ENCODE results near the gene SARDH.
"Not testable (repeated sequence)": the region's sequence is repeated elsewhere in the genome, so short reads cannot be mapped to it uniquely, and the experiment has no call there.

Gene SARDH

DNA sequence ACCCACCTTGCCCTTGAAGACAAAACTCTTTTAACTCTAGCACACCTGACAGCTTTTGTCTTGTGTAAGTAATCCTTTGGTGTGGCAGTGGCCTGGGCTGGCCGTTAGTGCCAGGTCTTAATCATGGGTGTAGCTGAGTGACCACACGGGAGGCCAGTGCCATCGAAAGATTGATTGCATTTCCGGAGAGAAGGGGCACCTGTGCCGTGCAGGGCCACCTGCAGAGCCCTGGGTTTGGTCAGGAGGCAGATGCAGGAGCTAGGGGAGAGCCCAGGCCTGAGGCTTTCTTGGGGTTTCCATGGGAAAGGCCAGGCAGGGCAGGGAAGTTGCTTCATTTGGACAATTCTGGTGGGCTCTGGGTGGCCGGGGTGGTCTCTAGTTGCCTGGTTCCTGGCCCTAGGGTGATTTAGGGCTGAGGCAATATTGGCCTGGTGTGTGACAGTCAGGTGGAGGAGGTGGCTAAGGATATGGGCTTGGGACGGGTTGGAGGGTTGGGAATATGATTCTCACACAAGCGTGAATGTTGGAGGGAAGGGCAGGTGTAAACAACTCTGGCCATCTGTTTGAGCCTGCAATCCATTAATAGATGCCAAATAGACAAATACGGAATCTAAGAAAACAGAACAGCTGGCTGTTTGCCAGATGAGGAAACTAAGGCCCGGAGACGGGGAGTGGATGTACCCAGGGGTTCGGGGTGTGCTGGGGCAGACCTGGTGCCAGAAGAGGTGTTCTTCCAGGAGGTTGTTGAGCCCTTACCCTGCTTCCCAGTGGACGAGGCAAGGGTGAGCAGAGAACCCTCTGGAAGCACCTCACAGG is 97.4 kb downstream of the SARDH start:
- no peak for DNase-seq

DNA sequence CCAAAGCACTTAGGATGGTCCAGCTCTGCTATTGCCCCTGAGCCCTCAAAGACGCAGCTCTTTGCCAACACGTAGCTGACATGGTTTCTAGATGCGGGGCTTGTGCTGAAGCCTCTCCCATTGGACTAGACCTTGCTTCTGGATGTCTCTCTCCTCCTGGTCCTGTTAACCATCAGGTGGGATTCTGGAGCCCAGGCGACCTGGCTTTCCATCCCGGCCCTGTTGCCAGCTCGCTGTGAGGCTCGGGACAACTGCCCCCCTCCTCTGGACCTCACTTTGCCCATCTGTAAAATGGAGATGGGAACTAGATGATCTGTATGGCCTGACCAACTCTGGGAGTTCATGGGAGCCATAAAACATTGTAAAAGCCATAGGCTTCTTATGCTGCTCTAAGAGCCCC is 98.0 kb downstream of the SARDH start:
- no peak for DNase-seq

GRCh38 chr9:133639613-133640012 is 98.5 kb downstream of the SARDH start:
- DNase-seq, result no peak

DNA sequence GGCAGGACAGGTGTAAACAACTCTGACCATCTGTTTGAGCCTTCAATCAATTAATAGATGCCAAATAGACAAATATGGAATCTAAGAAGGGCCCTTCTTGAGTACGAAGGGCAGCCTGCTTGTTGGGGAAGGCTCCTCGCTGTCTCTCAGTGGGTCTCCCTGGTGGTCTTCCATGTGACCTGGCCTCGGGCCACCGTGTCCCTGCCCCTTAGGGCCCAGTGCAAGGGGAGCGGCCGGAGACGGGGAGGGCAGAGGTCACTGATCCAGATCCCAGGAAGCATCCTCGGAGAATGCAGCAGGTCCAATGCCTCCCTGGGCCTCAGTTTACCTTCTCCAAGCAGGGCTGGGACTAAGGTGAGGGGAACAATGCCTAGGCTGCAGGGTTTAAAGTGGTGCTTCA is 99.4 kb downstream of the SARDH start:
- DNase-seq, result no peak

GRCh38 chr9:133638076-133638475 is 100.1 kb downstream of the SARDH start:
- DNase-seq, result no peak

DNA sequence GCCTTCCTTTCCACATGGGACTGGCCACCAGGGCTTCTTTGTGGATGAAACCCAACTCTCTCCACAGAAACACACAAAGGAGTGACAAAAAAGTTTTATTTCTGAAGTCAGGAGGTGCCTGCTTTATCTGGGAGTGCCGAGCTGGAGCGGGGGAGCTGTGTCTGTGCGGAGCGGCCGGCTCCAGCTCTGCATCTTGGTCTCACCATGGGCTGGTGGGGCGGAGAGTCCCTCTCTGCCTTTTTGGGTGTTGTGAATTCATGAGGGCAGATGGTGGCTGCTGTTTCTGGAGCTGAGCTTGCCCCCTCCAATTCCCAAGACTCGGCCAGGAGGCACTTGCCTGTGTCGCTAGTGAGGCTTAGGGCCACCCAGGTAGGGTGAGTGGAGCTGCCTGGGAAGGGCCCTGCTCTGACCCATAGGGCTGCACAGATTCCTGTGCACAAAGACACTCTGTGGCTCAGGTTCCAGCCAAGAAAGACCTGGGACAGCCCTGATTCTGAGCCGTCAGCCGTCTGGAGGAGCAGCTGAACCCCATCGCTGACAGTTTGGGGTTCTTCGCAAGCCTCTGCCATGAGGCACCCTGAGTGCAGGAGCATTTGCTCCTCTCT is 100.6 kb downstream of the SARDH start:
- no peak for DNase-seq

DNA sequence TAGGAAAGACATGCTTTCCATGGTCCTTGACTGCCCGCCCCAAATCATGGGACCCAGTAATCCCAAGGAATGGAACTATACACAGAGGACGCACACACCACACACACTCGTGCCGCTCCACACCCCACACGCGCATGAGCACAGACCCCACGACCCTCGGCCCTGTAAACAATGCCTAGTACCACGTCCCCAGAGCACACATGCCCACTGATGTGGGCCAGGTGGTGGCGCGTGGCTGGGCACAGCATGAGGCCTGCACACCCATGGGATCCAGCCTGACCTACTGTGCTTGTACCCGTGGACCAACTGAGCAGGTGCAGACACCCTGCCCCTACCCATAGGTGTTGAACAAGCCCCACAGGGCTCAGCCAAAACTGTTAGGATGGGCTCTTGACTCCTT is 101.2 kb downstream of the SARDH start:
- DNase-seq, result no peak

GRCh38 chr9:133635533-133636531 is 102.3 kb downstream of the SARDH start, which contains the start of gene DBH:
DBH (plus strand) TSS chr9:133636363; CDS start chr9:133636372, 9 bp downstream.
- no peak for DNase-seq

GRCh38 chr9:133635098-133635497 is 103.1 kb downstream of the SARDH start:
- DNase-seq, result no peak

GRCh38 chr9:133634081-133634691 is 104.0 kb downstream of the SARDH start:
- DNase-seq, result no peak

DNA sequence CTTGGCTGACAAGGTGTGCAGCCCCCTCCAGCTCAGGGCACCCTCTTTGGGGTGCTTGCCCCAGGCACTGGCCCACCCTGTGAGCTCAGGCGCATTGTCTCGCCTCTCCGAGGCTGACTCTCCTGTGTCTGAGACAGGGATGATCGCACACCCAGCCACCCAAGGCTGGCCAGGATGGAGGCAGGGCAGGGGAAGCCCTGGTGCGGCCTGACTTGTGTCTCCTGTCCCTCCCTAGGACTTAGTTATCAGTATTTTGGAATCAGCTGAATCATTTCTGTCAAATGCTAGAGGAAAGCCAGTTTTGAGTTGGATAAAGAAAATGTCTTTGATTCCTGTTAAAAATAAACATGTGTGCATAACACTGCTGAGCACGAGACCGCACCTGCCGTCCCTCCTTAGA is 104.5 kb downstream of the SARDH start:
- no peak for DNase-seq

GRCh38 chr9:133632806-133633680 is 105.1 kb downstream of the SARDH start:
- DNase-seq, result no peak

GRCh38 chr9:133631111-133631510 is 107.0 kb downstream of the SARDH start:
- no peak for DNase-seq

DNA sequence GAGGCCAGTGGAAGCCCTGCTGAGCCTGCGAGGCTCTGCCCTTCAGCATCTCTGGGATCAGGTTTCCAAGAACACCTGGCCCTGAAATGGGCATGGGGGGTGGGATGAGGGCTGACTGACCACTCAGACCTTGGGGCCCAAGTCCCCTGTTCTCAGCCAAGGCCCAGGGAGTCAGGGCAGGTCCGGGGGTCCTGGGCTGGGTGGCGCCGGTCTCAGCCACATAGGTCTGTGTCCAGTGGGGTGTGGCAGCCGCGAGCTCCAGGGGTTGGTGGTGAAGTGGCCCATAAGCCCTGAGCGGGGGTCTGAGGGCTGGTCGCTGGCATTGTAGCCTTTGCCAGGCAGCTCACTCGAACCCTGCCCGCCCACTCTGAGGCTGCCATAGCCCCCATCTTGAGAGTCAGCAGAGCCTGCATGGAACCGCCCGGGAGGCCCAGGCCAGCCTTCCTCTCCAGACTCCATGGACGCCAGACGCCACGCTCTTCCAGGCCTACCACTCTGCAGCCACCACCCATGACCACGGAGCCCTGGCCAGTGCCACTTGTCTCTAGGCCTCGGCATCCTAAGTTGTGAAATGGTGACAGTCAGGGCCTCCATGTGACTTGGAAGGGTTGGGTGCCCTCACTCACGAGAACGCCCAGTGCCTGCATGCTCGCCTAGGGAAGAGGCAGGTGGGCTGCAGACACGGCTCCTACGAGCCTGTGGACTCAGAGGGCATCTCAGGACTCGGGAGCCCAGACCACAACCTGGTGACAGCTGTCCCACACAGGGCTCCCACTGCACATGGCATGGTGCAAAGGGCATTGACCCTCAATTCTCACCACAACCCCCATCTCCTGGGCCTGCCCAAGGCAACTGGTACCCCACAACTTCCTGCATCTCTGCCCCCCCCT is 108.7 kb downstream of the SARDH start:
- DNase-seq, result no peak

- no peak for DNase-seq
Measured at GRCh38 chr9:133628766-133629165, 109.4 kb downstream of the SARDH start.

DNA sequence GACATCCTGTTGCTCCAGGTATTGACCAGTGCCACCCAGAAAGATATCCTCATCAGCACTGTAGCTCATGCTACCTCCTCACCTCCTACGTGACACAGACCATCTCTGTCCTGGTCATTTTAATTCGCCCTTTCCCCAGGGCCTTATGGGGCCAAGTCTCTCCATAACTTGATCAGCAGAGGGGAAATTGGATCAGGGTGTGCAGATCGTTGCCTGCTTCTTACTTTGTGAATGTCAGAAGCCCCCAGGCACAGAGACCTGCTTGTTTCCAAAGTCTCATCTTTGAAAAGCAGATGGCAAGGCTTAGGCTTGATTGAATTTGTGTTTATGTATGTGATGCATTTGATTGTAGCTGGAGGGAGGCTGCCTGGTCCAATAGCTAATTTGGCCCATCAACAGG is 110.8 kb downstream of the SARDH start:
- no peak for DNase-seq

- not testable (repeated sequence) for DNase-seq
Measured at GRCh38 chr9:133626008-133626407, 112.1 kb downstream of the SARDH start.

DNA sequence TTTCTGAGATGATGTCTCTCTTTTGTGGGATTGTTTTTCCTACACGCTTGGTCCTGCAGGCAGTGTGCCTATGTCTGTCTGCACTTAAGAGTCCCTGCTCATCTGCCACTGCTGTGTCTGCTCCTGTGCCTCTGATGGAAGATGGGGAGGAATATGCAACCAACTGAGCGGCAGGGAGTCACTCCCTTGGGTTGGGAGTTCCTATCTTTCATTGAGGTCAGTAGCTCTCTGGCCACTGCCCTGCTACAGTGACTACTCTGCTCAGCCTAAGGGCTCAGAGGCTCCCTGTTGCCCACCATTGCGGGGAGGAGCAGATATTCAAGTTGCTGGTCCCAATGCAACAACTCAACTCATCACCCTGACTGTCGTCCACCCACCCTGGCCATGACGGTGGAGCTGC is 115.6 kb downstream of the SARDH start:
- DNase-seq, result no peak

DNA sequence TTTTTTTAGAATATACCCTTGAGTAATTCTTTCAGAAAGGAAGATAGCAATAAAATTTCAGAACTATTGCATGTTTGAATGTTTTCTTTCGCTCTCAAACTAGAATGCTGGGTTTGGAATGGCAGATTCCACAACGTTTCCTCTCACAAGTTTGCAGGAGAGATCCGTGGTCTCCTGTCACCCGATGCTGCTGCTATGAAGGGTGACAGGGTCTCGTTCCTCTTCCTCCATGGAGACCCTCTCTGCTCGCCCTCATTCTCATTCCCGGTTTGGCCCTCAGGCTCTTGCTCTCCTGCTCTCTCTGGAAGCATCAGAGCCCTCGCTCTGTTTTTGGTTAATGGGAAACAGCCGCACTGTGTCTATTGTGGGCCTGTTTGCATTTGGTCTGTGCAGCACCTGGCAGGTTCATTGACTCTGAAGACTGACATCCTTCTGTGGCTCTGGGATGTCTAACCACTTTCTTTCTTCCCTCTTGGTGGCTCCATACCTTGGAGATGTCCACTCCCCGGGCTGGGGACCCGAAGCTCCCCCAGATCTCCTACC is 116.4 kb downstream of the SARDH start:
- DNase-seq, result no peak

GRCh38 chr9:133619791-133620190 is 118.4 kb downstream of the SARDH start:
- peak; percentile 49 for DNase-seq
